H1 (cell line): Measurements from ENCODE around the gene APOL6.

Experiments
- CEBPB ChIP-seq: IDR thresholded peaks from 2 replicates; pipeline ENCODE4 v1.6.1; 2012; ENCODE audit warnings: low read depth, low read length
- CTCF ChIP-seq, 3 experiments: IDR thresholded peaks; 1 replicate in 2 of 3; 2 replicates in 1 of 3; pipeline versions ENCODE4 v1.5.1 to v1.6.1; 2011; ENCODE audit warnings: low read length in 3 of 3, mild to moderate bottlenecking in 3 of 3, inconsistent platforms in 2 of 3, low read depth in 1 of 3, moderate library complexity in 1 of 3; ENCODE audit not compliant: insufficient read depth in 1 of 3; ENCODE audit errors: control extremely low read depth in 1 of 3
- EZH2 ChIP-seq: fragments of 200-600 bp; sonication (generic); IDR thresholded peaks from 2 replicates; pipeline ENCODE4 v1.7.1; 2012; ENCODE audit warnings: low read depth, mild to moderate bottlenecking, moderate library complexity, low read length, inconsistent platforms; ENCODE audit not compliant: severe bottlenecking
- GTF2F1 ChIP-seq: IDR thresholded peaks from 2 replicates; pipeline ENCODE4 v1.6.1; 2012; ENCODE audit warnings: low read depth, low read length, improper control_type of control experiment, borderline replicate concordance
- HDAC6 ChIP-seq: IDR thresholded peaks from one replicate; pipeline ENCODE4 v1.7.1; 2012; ENCODE audit warnings: low read depth, mild to moderate bottlenecking, inconsistent platforms, low read length, moderate library complexity
- NRF1 ChIP-seq: IDR thresholded peaks from 2 replicates; pipeline ENCODE4 v1.6.1; 2011; ENCODE audit warnings: mild to moderate bottlenecking, low read depth, low read length, improper control_type of control experiment
- TAF1 ChIP-seq: IDR thresholded peaks from 2 replicates; pipeline ENCODE4 v1.6.1; 2011; ENCODE audit warnings: mild to moderate bottlenecking, low read depth, low read length
- YY1 ChIP-seq: IDR thresholded peaks from 2 replicates; pipeline ENCODE4 v1.6.1; 2011; ENCODE audit warnings: low read depth, mild to moderate bottlenecking, low read length

- TF ChIP-seq YY1 (no peak), CEBPB (no peak), HDAC6 (no peak), EZH2 (no peak), TAF1 (no peak), GTF2F1 (no peak), CTCF (IDR thresholded peaks at IDR 0.05; ENCODE audit: control extremely low read depth in 1 of 3, insufficient read depth in 1 of 3, low read depth in 1 of 3, low read length in 3 of 3) (no peak), NRF1 (no peak)
Observed at GRCh38 chr22:35605369-35605680, 42.9 kb upstream of the APOL6 start.
